Neural progenitor cell (in vitro differentiated cells): ENCODE measurements around the gene RRAS. TPM values are rescaled to one million over a fixed set of nuclear protein-coding genes. Genes with fewer than 3 reads are reported as not detected.
A peak's percentile ranks its signal among the peaks of the same experiment; 100 is the strongest.

ENCODE experiments used
- DNase-seq: peaks from one replicate; pipeline ENCODE4 v3.0.0-alpha.2; 2016; ENCODE audit warnings: low spot score
- H2AFZ ChIP-seq: fragments of 200-600 bp; sonication (generic); replicated peaks from 2 replicates; pipeline ENCODE4 v1.6.1; 2016; ENCODE audit warnings: antibody characterized with exemption
- H3F3A ChIP-seq: fragments of 200-600 bp; sonication (generic); 2 replicates; pipeline ENCODE4 v1.6.1; 2016; ENCODE audit warnings: antibody characterized with exemption, low read depth
- H3K27ac ChIP-seq: fragments of 200-600 bp; sonication (generic); 2 replicates; pipeline ENCODE4 v1.5.1; 2016; ENCODE audit warnings: mild to moderate bottlenecking
- H3K27me3 ChIP-seq: fragments of 200-600 bp; sonication (generic); 2 replicates; pipeline ENCODE4 v1.6.1; 2016; ENCODE audit warnings: mild to moderate bottlenecking, moderate library complexity
- H3K36me3 ChIP-seq: fragments of 200-600 bp; sonication (generic); 2 replicates; pipeline ENCODE4 v1.5.1; 2016
- H3K4me1 ChIP-seq: fragments of 200-600 bp; sonication (generic); 2 replicates; pipeline ENCODE4 v1.6.1; 2016; ENCODE audit warnings: mixed run types
- H3K4me2 ChIP-seq: fragments of 200-600 bp; sonication (generic); 2 replicates; pipeline ENCODE4 v1.6.1; 2016
- H3K4me3 ChIP-seq: fragments of 200-600 bp; sonication (generic); 2 replicates; pipeline ENCODE4 v1.5.1; 2016
- H3K79me2 ChIP-seq: fragments of 200-600 bp; sonication (generic); 2 replicates; pipeline ENCODE4 v1.6.1; 2016; ENCODE audit warnings: low read depth
- H3K9ac ChIP-seq: fragments of 200-600 bp; sonication (generic); 2 replicates; pipeline ENCODE4 v1.6.1; 2016
- H3K9me3 ChIP-seq: fragments of 200-600 bp; sonication (generic); 2 replicates; pipeline ENCODE4 v1.5.1; 2016; ENCODE audit warnings: low read depth
- H4K20me1 ChIP-seq: fragments of 200-600 bp; sonication (generic); 2 replicates; pipeline ENCODE4 v1.6.1; 2016; ENCODE audit warnings: low read depth
- H3K27ac Mint-ChIP-seq: 3 replicates; pipeline ENCODE4 v1.8.0; 2021; ENCODE audit warnings: mixed read lengths
- H3K27me3 Mint-ChIP-seq: 2 replicates; pipeline ENCODE4 v1.8.0; 2022; ENCODE audit warnings: low read depth, mild to moderate bottlenecking, inconsistent platforms, moderate library complexity, mixed read lengths; ENCODE audit not compliant: insufficient read depth
- H3K36me3 Mint-ChIP-seq: 3 replicates; pipeline ENCODE4 v1.8.0; 2021; ENCODE audit warnings: mixed read lengths
- H3K4me1 Mint-ChIP-seq: 3 replicates; pipeline ENCODE4 v1.8.0; 2021; ENCODE audit warnings: mixed read lengths
- H3K4me3 Mint-ChIP-seq: 3 replicates; pipeline ENCODE4 v1.8.0; 2021; ENCODE audit warnings: mild to moderate bottlenecking, moderate library complexity, mixed read lengths
- H3K9me3 Mint-ChIP-seq: 3 replicates; pipeline ENCODE4 v1.8.0; 2020; ENCODE audit warnings: mixed read lengths
- EZH2 ChIP-seq: fragments of 200-600 bp; sonication (generic); IDR thresholded peaks from 2 replicates; pipeline ENCODE4 v1.6.1; 2017; ENCODE audit warnings: antibody characterized with exemption, mild to moderate bottlenecking, moderate library complexity
- EZH2phosphoT487 ChIP-seq: fragments of 200-600 bp; sonication (generic); IDR thresholded peaks from 2 replicates; pipeline ENCODE4 v1.6.1; 2017; ENCODE audit warnings: antibody characterized with exemption
- total RNA-seq: library from RNA; depleted of rRNA; stranded (reverse); fragments of >200 nt; gene quantifications from 2 replicates; pipeline ENCODE4 v1.2.3, GENCODE V29; 2015; ENCODE audit warnings: low replicate concordance
- TF ChIP-seq, protein P1 (sequence below): fragments of 200-600 bp; sonication (generic); IDR thresholded peaks from 2 replicates; pipeline ENCODE4 v1.5.1; 2017; ENCODE audit warnings: antibody characterized with exemption, mild to moderate bottlenecking

The RRAS gene
- total RNA-seq, 1 donor from 2014 or later = 9.6 TPM

DNA sequence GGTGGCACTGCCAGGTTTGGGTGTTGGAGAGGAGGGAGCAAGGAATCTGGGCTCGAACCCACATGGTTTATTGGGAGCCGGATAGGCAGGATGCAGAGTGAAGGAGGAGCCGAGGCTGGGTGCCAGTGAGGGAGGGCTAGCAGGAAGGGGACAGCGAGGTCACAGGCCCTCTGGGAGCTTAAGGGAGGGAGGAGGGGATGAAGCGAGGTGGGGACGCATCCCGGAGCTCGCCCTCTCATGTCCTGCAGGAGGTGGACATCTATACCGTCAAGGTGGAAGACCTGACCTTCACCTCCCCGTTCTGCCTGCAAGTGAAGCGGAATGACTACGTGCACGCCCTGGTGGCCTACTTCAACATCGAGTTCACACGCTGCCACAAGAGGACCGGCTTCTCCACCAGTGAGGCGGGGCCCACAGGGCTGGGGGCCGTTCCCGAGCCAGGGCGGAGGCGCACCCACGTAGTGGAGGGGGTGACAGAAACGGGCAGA lies 45.9 kb upstream of the RRAS start:
- no peak overlapping the region for H3K9ac ChIP-seq
- H3K79me2 ChIP-seq = peaks cover 50% of the 10 kb centered on the region
- Mint-ChIP-seq H3K4me1 (peaks cover 30% of the 10 kb centered on the region), H3K27ac (no peak overlapping the region), H3K27me3 (peaks cover 8% of the 10 kb centered on the region), H3K9me3 (no peaks in the 10 kb centered on the region), H3K4me3 (peak overlapping the region; percentile 43), H3K36me3 (peaks cover 21% of the 10 kb centered on the region)
- no peak for DNase-seq
- H3K27ac ChIP-seq = no peak overlapping the region
- no peak for TF ChIP-seq EZH2
- no peak for TF ChIP-seq EZH2phosphoT487
- TF ChIP-seq, protein P1, sequence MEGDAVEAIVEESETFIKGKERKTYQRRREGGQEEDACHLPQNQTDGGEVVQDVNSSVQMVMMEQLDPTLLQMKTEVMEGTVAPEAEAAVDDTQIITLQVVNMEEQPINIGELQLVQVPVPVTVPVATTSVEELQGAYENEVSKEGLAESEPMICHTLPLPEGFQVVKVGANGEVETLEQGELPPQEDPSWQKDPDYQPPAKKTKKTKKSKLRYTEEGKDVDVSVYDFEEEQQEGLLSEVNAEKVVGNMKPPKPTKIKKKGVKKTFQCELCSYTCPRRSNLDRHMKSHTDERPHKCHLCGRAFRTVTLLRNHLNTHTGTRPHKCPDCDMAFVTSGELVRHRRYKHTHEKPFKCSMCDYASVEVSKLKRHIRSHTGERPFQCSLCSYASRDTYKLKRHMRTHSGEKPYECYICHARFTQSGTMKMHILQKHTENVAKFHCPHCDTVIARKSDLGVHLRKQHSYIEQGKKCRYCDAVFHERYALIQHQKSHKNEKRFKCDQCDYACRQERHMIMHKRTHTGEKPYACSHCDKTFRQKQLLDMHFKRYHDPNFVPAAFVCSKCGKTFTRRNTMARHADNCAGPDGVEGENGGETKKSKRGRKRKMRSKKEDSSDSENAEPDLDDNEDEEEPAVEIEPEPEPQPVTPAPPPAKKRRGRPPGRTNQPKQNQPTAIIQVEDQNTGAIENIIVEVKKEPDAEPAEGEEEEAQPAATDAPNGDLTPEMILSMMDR = no peak
- no peak overlapping the region for H2AFZ ChIP-seq
- no peak overlapping the region for H3K4me2 ChIP-seq
- H3K4me3 ChIP-seq = no peak overlapping the region
- H3K36me3 ChIP-seq = peaks cover 5% of the 10 kb centered on the region
- H3F3A ChIP-seq = peaks cover 81% of the 10 kb centered on the region
- peaks cover 18% of the 10 kb centered on the region for H3K4me1 ChIP-seq
- no peaks in the 10 kb centered on the region for H3K27me3 ChIP-seq
- peaks cover 86% of the 10 kb centered on the region for H4K20me1 ChIP-seq
- H3K9me3 ChIP-seq = no peaks in the 10 kb centered on the region

DNA sequence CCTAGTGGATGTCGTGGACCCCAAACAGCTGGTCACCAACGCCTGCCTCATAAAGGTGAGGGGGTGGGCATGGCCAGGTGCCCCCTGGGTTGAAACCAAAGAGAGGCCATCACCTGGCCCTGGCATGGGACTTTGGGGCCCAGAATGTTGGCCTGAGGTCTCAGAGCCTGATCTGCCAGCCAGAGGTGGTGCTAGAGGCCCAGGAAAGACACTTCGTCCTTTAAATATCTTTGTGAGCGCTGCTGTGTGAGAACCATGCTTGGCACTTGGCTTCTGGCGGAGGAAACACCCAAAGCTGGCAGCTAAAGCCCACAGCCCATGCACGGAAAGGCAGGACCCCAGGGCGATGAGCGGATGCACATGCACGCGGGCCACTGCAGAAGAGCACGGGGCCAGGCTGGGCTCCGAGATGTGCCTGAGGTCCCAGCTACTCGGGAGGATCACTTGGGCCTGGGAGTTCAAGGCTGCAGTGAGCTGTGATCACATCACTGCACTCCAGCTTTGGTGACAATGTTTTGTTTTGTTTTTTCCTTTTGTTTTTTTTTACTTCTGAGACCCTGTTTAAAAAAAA lies 45.1 kb upstream of the RRAS start:
- TF ChIP-seq EZH2 (no peak), EZH2phosphoT487 (no peak)
- TF ChIP-seq, protein P1 = no peak
- Histone ChIP-seq H3K79me2 (peaks cover 53% of the 10 kb centered on the region), H3K9me3 (no peaks in the 10 kb centered on the region), H4K20me1 (peaks cover 92% of the 10 kb centered on the region), H3K4me3 (no peak overlapping the region), H3K27ac (no peak overlapping the region), H3F3A (peaks cover 78% of the 10 kb centered on the region), H3K27me3 (no peaks in the 10 kb centered on the region), H2AFZ (no peak overlapping the region), H3K4me2 (no peak overlapping the region), H3K9ac (no peak overlapping the region), H3K4me1 (peaks cover 22% of the 10 kb centered on the region), H3K36me3 (peaks cover 5% of the 10 kb centered on the region)
- Mint-ChIP-seq H3K27ac (no peak overlapping the region), H3K4me3 (peak overlapping the region; percentile 19), H3K9me3 (no peaks in the 10 kb centered on the region), H3K4me1 (peaks cover 32% of the 10 kb centered on the region), H3K36me3 (peaks cover 20% of the 10 kb centered on the region), H3K27me3 (peaks cover 8% of the 10 kb centered on the region)
- no peak for DNase-seq

DNA sequence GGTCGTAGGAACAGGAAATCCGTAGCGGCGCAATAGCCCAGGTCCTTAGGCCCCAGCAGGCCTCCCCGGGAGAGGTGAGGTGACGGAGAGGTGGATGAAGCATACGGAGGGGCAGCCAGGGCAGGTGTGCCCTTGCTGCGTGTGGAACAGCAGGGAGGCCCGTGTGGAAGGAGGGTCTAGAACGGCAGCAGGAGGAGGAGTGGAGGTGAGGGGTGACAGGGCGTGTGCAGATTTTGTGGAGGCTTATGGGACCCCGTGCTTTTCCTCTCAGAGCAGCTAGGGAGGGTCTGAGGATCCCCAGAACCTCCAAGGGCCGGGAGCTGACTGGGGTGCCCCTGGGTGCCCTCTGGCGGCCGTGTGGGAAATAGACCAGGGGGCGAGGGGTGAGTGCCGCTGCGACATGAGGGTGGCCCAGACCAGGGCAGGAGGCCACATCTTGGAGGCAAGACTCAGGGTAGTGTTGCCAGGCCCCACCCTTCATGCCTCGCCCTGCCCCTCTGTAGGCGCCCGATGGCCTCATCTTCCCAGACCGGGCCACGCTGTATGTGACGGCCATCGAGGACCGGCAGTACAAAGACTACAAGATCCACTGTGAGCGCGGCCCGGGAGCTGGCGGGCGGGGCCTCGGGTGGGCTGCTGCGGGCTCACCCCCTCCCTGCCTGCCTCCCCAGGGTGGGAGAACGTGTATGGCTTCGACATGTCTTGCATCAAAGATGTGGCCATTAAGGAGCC lies 44.5 kb upstream of the RRAS start:
- Mint-ChIP-seq H3K27ac (no peak overlapping the region), H3K4me3 (no peak overlapping the region), H3K36me3 (peaks cover 20% of the 10 kb centered on the region), H3K9me3 (no peaks in the 10 kb centered on the region), H3K27me3 (peaks cover 8% of the 10 kb centered on the region), H3K4me1 (peaks cover 34% of the 10 kb centered on the region)
- Histone ChIP-seq H3K4me1 (peaks cover 23% of the 10 kb centered on the region), H3K27ac (no peak overlapping the region), H3K4me3 (no peak overlapping the region), H3F3A (peaks cover 79% of the 10 kb centered on the region), H3K79me2 (peaks cover 53% of the 10 kb centered on the region), H3K4me2 (no peak overlapping the region), H3K36me3 (peaks cover 5% of the 10 kb centered on the region), H3K9me3 (no peaks in the 10 kb centered on the region), H3K9ac (no peak overlapping the region), H2AFZ (no peak overlapping the region), H4K20me1 (peaks cover 95% of the 10 kb centered on the region), H3K27me3 (no peaks in the 10 kb centered on the region)
- TF ChIP-seq EZH2 = no peak
- TF ChIP-seq, protein P1 = peak; percentile 48
- peak; percentile 42 for DNase-seq
